AG04449 (cell line): ENCODE results near the gene CLOCK.

Source experiments
- CTCF ChIA-PET: fragments of 350-600 bp; formaldehyde crosslinking; extraction: SDS; loops from one replicate; lab custom pipeline; 2021; ENCODE audit warnings: antibody characterized with exemption; lab: Yijun Ruan, JAX
- POLR2A ChIA-PET: fragments of 400-600, 350-600 bp; formaldehyde crosslinking; extraction: SDS; loops from one replicate; lab custom pipeline; 2020; ENCODE audit warnings: antibody characterized with exemption, inconsistent platforms; lab: Yijun Ruan, JAX
- DNase-seq: peaks from one replicate; pipeline ENCODE4 v3.0.0-alpha.2; 2010; ENCODE audit warnings: low read depth, low spot score
- H3K4me3 ChIP-seq: 2 replicates; pipeline ENCODE4 v1.5.1; 2011; ENCODE audit warnings: low read depth, mild to moderate bottlenecking, control low read depth, low read length
- CTCF ChIP-seq: IDR thresholded peaks from one replicate; pipeline ENCODE4 v1.5.1; 2011; ENCODE audit warnings: mild to moderate bottlenecking, moderate library complexity, low read length, control low read depth, inconsistent platforms; ENCODE audit not compliant: insufficient read depth; ENCODE audit errors: missing control alignments

CLOCK gene

GRCh38 chr4:55416176-55416575 is 130.5 kb downstream of the CLOCK start:
- CTCF ChIA-PET: interaction anchor here (0.8 kb wide), 1 partner anchor 29 kb away, joined by 4 read pairs; no protein-coding TSS in a partner anchor
- DNase-seq: no peak
- POLR2A ChIA-PET: no interaction called here
- H3K4me3 ChIP-seq: no peak overlapping the region
- TF ChIP-seq CTCF: no peak

- POLR2A ChIA-PET: interaction anchor here (1.6 kb wide), 1 partner anchor 15 kb away, joined by 3 read pairs; no protein-coding TSS in a partner anchor
- no peak overlapping the region for H3K4me3 ChIP-seq
- no peak for TF ChIP-seq CTCF
- DNase-seq: no peak
- CTCF ChIA-PET: interaction anchor here (1.4 to 3.7 kb wide), 3 partner anchors 13 to 143 kb away, joined by 3 to 21 read pairs (median 9); partner anchors contain the start of gene SRD5A3
Observed at GRCh38 chr4:55411621-55412020, 135.1 kb downstream of the CLOCK start.

GRCh38 chr4:55410431-55410830 is 136.3 kb downstream of the CLOCK start:
- H3K4me3 ChIP-seq: no peak overlapping the region
- ChIA-PET POLR2A (interaction anchor here (1.4 kb wide), 1 partner anchor 14 kb away, joined by 5 read pairs; the partner anchor contains the start of gene TMEM165), CTCF (interaction anchor here (1.0 to 3.7 kb wide), 8 partner anchors 8 to 439 kb away, joined by 3 to 21 read pairs (median 8); partner anchors contain the start of gene SRD5A3)
- no peak for DNase-seq
- no peak for TF ChIP-seq CTCF

GRCh38 chr4:55409468-55410171 is 137.1 kb downstream of the CLOCK start:
- no peak overlapping the region for H3K4me3 ChIP-seq
- DNase-seq: no peak
- peak; percentile 6 for TF ChIP-seq CTCF
- POLR2A ChIA-PET: interaction anchor here (1.4 kb wide), 1 partner anchor 13 kb away, joined by 5 read pairs; the partner anchor contains the start of gene TMEM165
- CTCF ChIA-PET: interaction anchor here (1.0 to 3.7 kb wide), 13 partner anchors 8 to 439 kb away, joined by 3 to 21 read pairs (median 6); partner anchors contain the start of genes SRD5A3 and TMEM165

- CTCF ChIA-PET: interaction anchor here (2.0 to 3.7 kb wide), 2 partner anchors 61 to 62 kb away, joined by 5 to 21 read pairs; partner anchors contain the start of gene SRD5A3
- TF ChIP-seq CTCF: no peak
- no peak overlapping the region for H3K4me3 ChIP-seq
- POLR2A ChIA-PET: no interaction called here
- DNase-seq: no peak
Observed at GRCh38 chr4:55407764-55408163, 138.9 kb downstream of the CLOCK start.

GRCh38 chr4:55407119-55407518 is 139.6 kb downstream of the CLOCK start:
- ChIA-PET POLR2A (no interaction called here), CTCF (interaction anchor here (1.1 to 2.0 kb wide), 3 partner anchors 10 to 61 kb away, joined by 3 to 9 read pairs (median 5); partner anchors contain the start of gene SRD5A3)
- H3K4me3 ChIP-seq: no peak overlapping the region
- TF ChIP-seq CTCF: no peak
- DNase-seq: no peak
